HG02973 (cell line): Measurements from ENCODE around the gene XYLT2.
"Not testable (repeated sequence)": the region's sequence is repeated elsewhere in the genome, so short reads cannot be mapped to it uniquely, and the experiment has no call there.

Experiments
- ATAC-seq: cut with Tn5 transposase; IDR thresholded peaks from one replicate; pipeline ENCODE4 v1.9.1; 2021; ENCODE audit warnings: moderate library complexity; ENCODE audit not compliant: unreplicated experiment

XYLT2 gene

DNA sequence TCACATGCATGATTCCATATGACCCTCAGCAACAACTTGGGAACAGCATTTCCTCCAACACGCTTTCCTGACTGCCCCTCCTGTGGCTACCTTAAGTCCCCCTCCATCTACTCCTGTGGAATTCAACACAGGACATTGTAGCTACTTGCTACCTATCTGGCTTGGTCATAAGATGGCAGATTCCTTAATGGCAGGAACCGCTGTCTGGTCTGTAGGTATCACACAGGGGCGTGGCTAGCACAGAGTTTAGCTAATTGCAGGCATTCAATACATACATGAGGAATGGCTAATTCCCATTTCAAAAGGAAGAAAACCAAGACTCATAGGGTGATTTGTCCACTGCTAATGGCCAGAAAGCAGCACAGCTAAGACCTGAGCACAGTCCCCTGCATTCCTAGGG, 42.8 kb downstream of the XYLT2 start:
- no peak for ATAC-seq

- ATAC-seq, result no peak
Observed at GRCh38 chr17:50389534-50389933, 43.6 kb downstream of the XYLT2 start.

DNA sequence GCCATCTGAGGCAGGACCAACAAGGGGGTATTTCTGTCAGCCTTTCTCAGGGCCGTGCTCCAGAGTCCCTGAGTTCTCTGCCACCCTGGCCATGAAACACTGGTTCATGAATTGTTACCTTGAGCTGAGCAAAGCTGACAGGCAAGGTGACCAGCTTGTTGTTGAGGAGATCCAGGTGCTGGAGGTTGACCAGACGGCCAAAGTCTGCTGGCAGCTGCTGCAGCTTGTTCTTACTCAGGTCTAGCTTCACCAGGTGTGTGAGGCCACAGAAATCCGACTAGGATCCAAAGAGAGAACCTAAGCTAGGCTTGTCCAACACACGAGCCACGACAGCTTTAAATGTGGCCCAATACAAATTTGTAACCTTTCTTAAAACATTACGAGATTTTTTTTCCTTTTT, 46.7 kb downstream of the XYLT2 start:
- ATAC-seq, result no peak

- no peak for ATAC-seq
Observed at GRCh38 chr17:50393700-50394099, 47.8 kb downstream of the XYLT2 start.

DNA sequence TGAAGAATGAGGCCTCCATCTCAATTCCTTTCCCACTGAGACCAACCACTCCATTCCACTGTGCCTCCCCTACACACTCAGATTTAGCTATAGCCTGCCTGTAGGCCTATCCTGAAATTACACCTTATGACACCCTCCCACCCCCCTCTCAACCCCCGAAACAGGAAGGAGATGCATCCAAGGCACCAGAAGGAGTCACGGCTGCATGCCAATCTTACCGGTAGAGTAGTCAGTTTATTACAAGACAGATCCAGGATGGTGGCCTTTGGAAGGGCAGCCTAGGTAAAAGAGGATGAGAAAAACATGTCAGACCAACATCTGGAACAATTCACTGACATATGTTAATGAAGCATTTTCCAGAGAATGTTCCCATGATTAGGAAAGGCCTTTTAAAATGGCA, 48.8 kb downstream of the XYLT2 start:
- ATAC-seq, result no peak

DNA sequence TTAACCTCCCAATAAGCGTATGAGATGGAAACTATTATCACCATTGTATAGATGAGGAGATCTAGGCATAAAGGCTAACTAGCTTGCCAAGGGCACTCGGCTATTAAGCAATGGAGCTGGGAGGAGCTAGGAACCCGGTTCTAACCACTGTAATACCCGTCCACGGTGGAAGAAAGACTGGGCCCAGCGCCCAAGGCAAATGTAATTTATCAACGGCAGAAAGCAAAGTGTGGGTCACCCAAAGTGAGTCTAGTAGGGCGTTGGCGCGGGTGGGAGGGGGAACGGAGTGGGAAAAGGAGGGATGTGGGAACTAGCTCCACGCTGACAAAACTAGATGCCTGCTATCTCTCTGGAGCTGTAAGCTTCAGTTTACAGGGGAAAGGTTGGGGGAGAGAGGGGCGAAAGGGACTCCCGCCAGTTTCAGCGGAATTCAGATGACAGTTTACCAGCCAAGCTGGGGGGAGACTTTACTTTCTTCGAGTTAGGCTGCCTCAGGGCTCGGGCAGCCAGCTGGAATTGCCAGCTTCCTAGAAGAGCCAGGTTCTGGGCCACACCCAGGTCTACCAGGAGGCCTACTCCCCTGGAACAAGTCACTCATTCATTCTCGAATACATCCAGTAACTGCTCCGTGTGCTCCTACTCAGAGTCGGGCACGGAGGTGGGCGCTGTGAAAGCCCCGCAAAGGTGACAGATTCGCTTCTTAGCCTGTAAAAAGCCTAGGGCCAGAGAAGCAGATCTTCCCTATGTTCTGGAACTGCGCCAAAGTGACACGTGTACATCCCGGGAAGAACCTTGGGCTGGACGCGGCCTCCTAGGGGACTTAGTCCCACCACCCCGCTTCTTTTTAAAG, 50.6 kb downstream of the XYLT2 start:
- ATAC-seq, result no peak

GRCh38 chr17:50397111-50397918, 51.4 kb downstream of the XYLT2 start, which contains the start of gene LRRC59:
Gene LRRC59, minus strand, starts transcription at chr17:50397523. Its CDS starts 206 bp downstream, at chr17:50397317.
- peak; percentile 93 for ATAC-seq

DNA sequence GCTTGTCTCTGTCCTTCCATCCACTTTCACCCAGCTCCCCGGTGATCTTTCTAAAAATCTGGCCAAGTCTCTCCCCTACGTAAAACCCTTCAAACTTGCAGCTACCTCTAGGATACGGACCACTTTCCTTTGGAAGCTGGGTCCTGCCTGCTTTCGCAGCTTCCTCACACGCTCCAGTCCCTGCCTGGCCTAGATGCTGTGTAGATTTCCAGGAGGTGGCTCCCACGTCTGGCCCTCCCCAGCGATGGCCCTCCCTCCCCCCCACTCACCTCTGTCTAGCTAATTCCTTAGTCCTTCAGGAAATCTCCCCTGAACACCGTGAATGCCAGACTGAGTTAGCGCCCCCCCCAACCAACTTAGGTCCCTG, 52.0 kb downstream of the XYLT2 start:
- ATAC-seq, result no peak

DNA sequence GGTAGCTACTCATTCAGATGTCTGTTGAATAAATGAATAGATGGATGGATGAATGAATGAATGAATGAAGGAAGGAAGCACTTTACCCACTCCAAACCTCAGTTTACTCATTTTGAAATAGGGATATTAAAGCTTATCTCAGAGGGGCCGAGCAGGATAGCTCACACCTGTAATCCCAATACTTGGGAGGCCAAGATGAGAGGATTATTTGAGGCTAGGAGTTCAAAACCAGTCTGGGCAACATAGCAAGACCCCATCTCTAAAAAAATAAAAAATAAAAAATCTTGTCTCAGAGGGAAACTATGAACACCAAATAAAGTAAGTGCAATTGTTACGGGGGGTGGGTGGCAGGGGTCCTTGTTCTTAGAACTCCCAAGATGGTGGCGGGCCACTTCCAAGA, 52.7 kb downstream of the XYLT2 start:
- not testable (repeated sequence) for ATAC-seq

- ATAC-seq, result not testable (repeated sequence)
Observed at GRCh38 chr17:50399591-50399990, 53.7 kb downstream of the XYLT2 start.

DNA sequence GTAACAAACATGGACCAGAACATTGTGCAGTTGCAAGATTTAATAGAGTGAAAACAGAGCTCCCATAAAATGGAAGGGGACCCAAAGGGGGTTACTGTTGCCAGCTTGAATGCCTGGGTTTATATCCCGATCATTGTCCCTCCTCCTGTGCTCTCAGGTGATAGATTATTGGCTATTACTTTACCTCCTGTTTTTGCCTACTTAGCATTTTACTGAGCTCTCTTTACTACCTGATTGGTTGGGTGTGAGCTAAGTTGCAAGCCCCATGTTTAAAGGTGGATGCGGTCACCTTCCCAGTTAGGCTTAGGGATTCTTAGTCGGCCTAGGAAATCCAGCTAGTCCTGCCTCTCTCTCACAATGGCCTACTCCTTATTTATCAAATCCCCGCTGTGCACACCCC, 59.4 kb downstream of the XYLT2 start:
- not testable (repeated sequence) for ATAC-seq

- ATAC-seq, result no peak
Observed at GRCh38 chr17:50406578-50406977, 60.7 kb downstream of the XYLT2 start.

DNA sequence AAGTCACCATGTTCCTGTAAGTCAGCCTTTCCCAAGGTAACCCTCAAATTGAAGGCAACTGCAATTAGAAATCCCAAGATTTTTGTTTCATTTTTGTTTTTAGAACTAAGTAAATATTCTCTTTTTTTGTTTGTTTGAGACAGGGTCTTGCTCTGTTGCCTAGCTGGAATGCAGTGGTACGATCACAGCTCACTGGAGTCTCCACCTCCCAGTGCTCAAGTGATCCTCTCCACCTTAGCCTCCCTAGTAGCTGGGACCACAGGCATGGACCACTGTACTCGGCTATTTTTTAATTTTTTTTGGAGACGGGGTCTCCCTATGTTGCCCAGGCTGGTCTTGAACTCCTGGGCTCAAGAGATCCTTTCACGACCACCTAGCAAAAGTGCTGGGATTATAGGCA, 62.0 kb downstream of the XYLT2 start:
- no peak for ATAC-seq
